ENCODE data around the gene VPS8. TPM values are rescaled to one million over a fixed set of nuclear protein-coding genes. Genes with fewer than 3 reads are reported as not detected.

VPS8 gene
- total RNA-seq, 1 experiment from 2014 or later: 37.6 TPM

GRCh38 chr3:184970186-184970585, 158.2 kb downstream of the VPS8 start:
- ChIA-PET CTCF (no interaction called here), RAD21 (ENCODE audit: low non-redundant PET in 1 of 2, low total read pairs in 2 of 2, uncharacterized antibody in 2 of 2, unreplicated experiment in 2 of 2) (no interaction called here), POLR2A (no interaction called here)
- H3K36me3 ChIP-seq (ENCODE audit: control insufficient read depth in 1 of 2, insufficient read depth in 2 of 2, low read length in 2 of 2): 0 out of 4 replicates have a peak, but pooled peaks cover 0 to 5% of the 10 kb centered on the region in 2 experiments
- H3K4me1 ChIP-seq (ENCODE audit: control insufficient read depth in 1 of 2, insufficient read depth in 2 of 2, low read length in 2 of 2): no peaks in the 10 kb centered on the region
- H3K9me2 ChIP-seq (ENCODE audit: insufficient read depth): no peaks in the 10 kb centered on the region
- H3K79me2 ChIP-seq (ENCODE audit: insufficient read depth, low read length): no peaks in the 10 kb centered on the region
- H3K9me3 ChIP-seq (ENCODE audit: control insufficient read depth in 1 of 2, insufficient read depth in 1 of 2, low read depth in 1 of 2, low read length in 2 of 2): no peaks in the 10 kb centered on the region
- no TSS peak for BruUV-seq (replicated peaks)
- H2AFZ ChIP-seq (ENCODE audit: low read depth, low read length, poor library complexity, severe bottlenecking): no peak overlapping the region
- no peak overlapping the region for H3K9ac ChIP-seq (ENCODE audit: low read length)
- H3K4me3 ChIP-seq (replicated peaks in 1 of 2; ENCODE audit: low read depth in 1 of 2, low read length in 2 of 2): no peak overlapping the region
- H3K4me2 ChIP-seq (ENCODE audit: low read length): no peak overlapping the region
- ATAC-seq: no peak
- H4K20me1 ChIP-seq (ENCODE audit: insufficient read depth): no peaks in the 10 kb centered on the region
- DNase-seq (ENCODE audit: low read depth, low spot score): no peak
- no peak overlapping the region for H3K27ac ChIP-seq (ENCODE audit: low read depth, low read length)
- no peak for TF ChIP-seq ELF1 (IDR thresholded peaks at IDR 0.05; ENCODE audit: borderline replicate concordance, low read depth)
- TF ChIP-seq EZH2phosphoT487 (IDR thresholded peaks at IDR 0.05; ENCODE audit: borderline replicate concordance): no peak
- no peak for TF ChIP-seq SRF (IDR thresholded peaks at IDR 0.05; ENCODE audit: low read depth)
- no peak for TF ChIP-seq REST (IDR thresholded peaks at IDR 0.05; ENCODE audit: low read depth)
- TF ChIP-seq JUND (IDR thresholded peaks at IDR 0.05): no peak
- TF ChIP-seq YY1 (IDR thresholded peaks at IDR 0.05; ENCODE audit: extremely low read depth, insufficient replicate concordance, low read depth, low read length): no peak
- intact Hi-C loops (cut with micrococcal nuclease): no loop called here
- no peaks in the 10 kb centered on the region for H3K27me3 ChIP-seq (ENCODE audit: insufficient read depth, low read length)

- Histone ChIP-seq H3K27me3 (ENCODE audit: insufficient read depth, low read length) (no peaks in the 10 kb centered on the region), H3K27ac (ENCODE audit: low read depth, low read length) (no peak overlapping the region), H3K4me2 (ENCODE audit: low read length) (no peak overlapping the region), H3K4me1 (ENCODE audit: control insufficient read depth in 1 of 2, insufficient read depth in 2 of 2, low read length in 2 of 2) (no peaks in the 10 kb centered on the region), H3K9ac (ENCODE audit: low read length) (no peak overlapping the region), H3K79me2 (ENCODE audit: insufficient read depth, low read length) (no peaks in the 10 kb centered on the region), H4K20me1 (ENCODE audit: insufficient read depth) (no peaks in the 10 kb centered on the region), H3K36me3 (ENCODE audit: control insufficient read depth in 1 of 2, insufficient read depth in 2 of 2, low read length in 2 of 2) (no peaks in the 10 kb centered on the region), H3K4me3 (replicated peaks in 1 of 2; ENCODE audit: low read depth in 1 of 2, low read length in 2 of 2) (no peak overlapping the region), H2AFZ (ENCODE audit: low read depth, low read length, poor library complexity, severe bottlenecking) (no peak overlapping the region), H3K9me3 (ENCODE audit: control insufficient read depth in 1 of 2, insufficient read depth in 1 of 2, low read depth in 1 of 2, low read length in 2 of 2) (no peaks in the 10 kb centered on the region), H3K9me2 (ENCODE audit: insufficient read depth) (no peaks in the 10 kb centered on the region)
- no peak for ATAC-seq
- no peak for DNase-seq (ENCODE audit: low read depth, low spot score)
- ChIA-PET RAD21 (ENCODE audit: low non-redundant PET in 1 of 2, low total read pairs in 2 of 2, uncharacterized antibody in 2 of 2, unreplicated experiment in 2 of 2) (no interaction called here), CTCF (no interaction called here), POLR2A (no interaction called here)
- no peak for TF ChIP-seq ATF3 (IDR thresholded peaks at IDR 0.05)
- TF ChIP-seq EZH2phosphoT487 (IDR thresholded peaks at IDR 0.05; ENCODE audit: borderline replicate concordance): no peak
- no peak for TF ChIP-seq POLR2AphosphoS5 (IDR thresholded peaks at IDR 0.05; ENCODE audit: low read depth, low read length)
- TF ChIP-seq SP1 (IDR thresholded peaks at IDR 0.05; ENCODE audit: low read depth): no peak
- no peak for TF ChIP-seq REST (IDR thresholded peaks at IDR 0.05; ENCODE audit: low read depth)
- intact Hi-C loops (cut with micrococcal nuclease): no loop called here
- BruUV-seq (replicated peaks): no TSS peak
These were observed 165.8 kb downstream of the VPS8 start for GRCh38 chr3:184977796-184978195.

Data from HCT116 (cell line).